IMR-90 (cell line): ENCODE data around the gene MAPK11. TPM values are rescaled to one million over a fixed set of nuclear protein-coding genes. Genes with fewer than 3 reads are reported as not detected.

ENCODE experiments used
- ATAC-seq: fragments of 200-7000 bp; cut with Tn5 transposase; 2 replicates; pipeline ENCODE4 v1.9.1; 2020; ENCODE audit warnings: low read depth, mild to moderate bottlenecking, moderate library complexity
- BruUV-seq: library from RNA; stranded (reverse); fragments of 400-500 nt; replicated peaks from 2 replicates; lab custom pipeline; 2021; lab: Mats Ljungman, UMichigan
- CTCF ChIA-PET: fragments of 300-600 bp; formaldehyde crosslinking; extraction: SDS; loops from one replicate; lab custom pipeline; 2021; ENCODE audit warnings: antibody characterized with exemption; lab: Yijun Ruan, JAX
- POLR2A ChIA-PET: fragments of 300-600 bp; sonication (Branson Sonifier 250); formaldehyde crosslinking; loops from one replicate; lab custom pipeline; 2022; ENCODE audit warnings: antibody characterized with exemption; ENCODE audit not compliant: unreplicated experiment; lab: Charles Lee
- DNase-seq: peaks from one replicate; pipeline ENCODE4 v3.0.0; 2013
- H2AFZ ChIP-seq: replicated peaks from 2 replicates; pipeline ENCODE3; 2013; ENCODE audit warnings: low read length, mild to moderate bottlenecking; ENCODE audit not compliant: poor library complexity
- H2AK5ac ChIP-seq: 2 replicates; pipeline ENCODE4 v1.6.1; 2013; ENCODE audit warnings: low read depth, low read length, inconsistent platforms
- H2AK9ac ChIP-seq: replicated peaks from 2 replicates; pipeline ENCODE3; 2013; ENCODE audit warnings: mild to moderate bottlenecking, low read depth, low read length, moderate library complexity; ENCODE audit not compliant: poor library complexity
- H2BK120ac ChIP-seq: 2 replicates; pipeline ENCODE4 v1.6.1; 2013; ENCODE audit warnings: low read depth, low read length, inconsistent platforms
- H2BK15ac ChIP-seq: 3 replicates; pipeline ENCODE4 v1.6.1; 2013; ENCODE audit warnings: low read depth, low read length, inconsistent platforms
- H2BK20ac ChIP-seq: 2 replicates; pipeline ENCODE4 v1.6.1; 2013; ENCODE audit warnings: low read depth, mild to moderate bottlenecking, inconsistent platforms, low read length, moderate library complexity
- H2BK5ac ChIP-seq: 2 replicates; pipeline ENCODE4 v1.6.1; 2013; ENCODE audit warnings: mild to moderate bottlenecking, low read depth, low read length, inconsistent platforms; ENCODE audit not compliant: poor library complexity, severe bottlenecking
- H3K14ac ChIP-seq: replicated peaks from 2 replicates; pipeline ENCODE4 v1.6.1; 2013; ENCODE audit warnings: low read depth, low read length, inconsistent platforms
- H3K18ac ChIP-seq: 2 replicates; pipeline ENCODE4 v1.6.1; 2013; ENCODE audit warnings: low read depth, low read length, control low read depth
- H3K23ac ChIP-seq: 2 replicates; pipeline ENCODE4 v1.6.1; 2013; ENCODE audit warnings: low read depth, low read length, inconsistent platforms
- H3K27ac ChIP-seq: 2 replicates; pipeline ENCODE4 v1.5.1; 2013; ENCODE audit warnings: mild to moderate bottlenecking, control low read depth, low read length; ENCODE audit not compliant: insufficient read depth
- H3K27me3 ChIP-seq: 2 replicates; pipeline ENCODE4 v1.6.1; 2013; ENCODE audit warnings: low read length; ENCODE audit not compliant: control insufficient read depth, insufficient read depth
- H3K36me3 ChIP-seq: 2 replicates; pipeline ENCODE4 v1.6.1; 2013; ENCODE audit warnings: low read length, mixed read lengths; ENCODE audit not compliant: control insufficient read depth, insufficient read depth
- H3K4ac ChIP-seq: 2 replicates; pipeline ENCODE4 v1.6.1; 2013; ENCODE audit warnings: low read depth, low read length, inconsistent platforms
- H3K4me1 ChIP-seq: 2 replicates; pipeline ENCODE4 v1.6.1; 2013; ENCODE audit warnings: low read length, mixed read lengths; ENCODE audit not compliant: control insufficient read depth, insufficient read depth
- H3K4me2 ChIP-seq: 2 replicates; pipeline ENCODE4 v1.6.1; 2013; ENCODE audit warnings: low read depth, mild to moderate bottlenecking, control low read depth, low read length, moderate library complexity
- H3K4me3 ChIP-seq: 2 replicates; pipeline ENCODE4 v1.5.1; 2013; ENCODE audit warnings: low read depth, mild to moderate bottlenecking, control low read depth, low read length, moderate library complexity; ENCODE audit not compliant: insufficient read depth
- H3K56ac ChIP-seq: 2 replicates; pipeline ENCODE4 v1.6.1; 2013; ENCODE audit warnings: low read length, inconsistent platforms; ENCODE audit not compliant: insufficient read depth; ENCODE audit errors: extremely low read depth
- H3K79me1 ChIP-seq, 2 experiments: 2 replicates each; pipeline ENCODE4 v1.6.1; 2013; ENCODE audit warnings: low read length in 2 of 2, inconsistent platforms in 1 of 2, low read depth in 1 of 2
- H3K9ac ChIP-seq: 2 replicates; pipeline ENCODE4 v1.6.1; 2013; ENCODE audit warnings: low read depth, low read length, control low read depth
- H3K9me1 ChIP-seq: 2 replicates; pipeline ENCODE4 v1.6.1; 2013; ENCODE audit warnings: low read length, inconsistent platforms; ENCODE audit not compliant: insufficient read depth
- H3K9me3 ChIP-seq: 2 replicates; pipeline ENCODE4 v1.6.1; 2013; ENCODE audit warnings: low read length; ENCODE audit not compliant: control insufficient read depth, insufficient read depth
- H4K20me1 ChIP-seq: 2 replicates; pipeline ENCODE4 v1.6.1; 2013; ENCODE audit warnings: low read length, inconsistent platforms; ENCODE audit not compliant: insufficient read depth
- H4K5ac ChIP-seq: 2 replicates; pipeline ENCODE4 v1.6.1; 2013; ENCODE audit warnings: mild to moderate bottlenecking, low read depth, low read length, control low read depth
- H4K8ac ChIP-seq, 2 experiments: 2 replicates each; pipeline ENCODE4 v1.6.1; 2013; ENCODE audit warnings: low read depth in 2 of 2, low read length in 2 of 2, control low read depth in 1 of 2, inconsistent platforms in 1 of 2
- H4K91ac ChIP-seq: 2 replicates; pipeline ENCODE4 v1.6.1; 2013; ENCODE audit warnings: low read depth, low read length, inconsistent platforms; ENCODE audit not compliant: insufficient read depth
- MAZ ChIP-seq: IDR thresholded peaks from 2 replicates; pipeline ENCODE4 v1.6.1; 2012; ENCODE audit warnings: low read depth, mild to moderate bottlenecking, low read length, improper control_type of control experiment, moderate library complexity, borderline replicate concordance
- MXI1 ChIP-seq: IDR thresholded peaks from 2 replicates; pipeline ENCODE4 v1.6.1; 2012; ENCODE audit warnings: low read depth, mild to moderate bottlenecking, low read length, moderate library complexity, borderline replicate concordance
- POLR2A ChIP-seq: IDR thresholded peaks from 2 replicates; pipeline ENCODE4 v1.6.1; 2012; ENCODE audit warnings: mild to moderate bottlenecking, low read depth, low read length
- RAD21 ChIP-seq: IDR thresholded peaks from 2 replicates; pipeline ENCODE4 v1.6.1; 2012; ENCODE audit warnings: low read length, improper control_type of control experiment
- USF2 ChIP-seq: fragments of 150-350 bp; IDR thresholded peaks from 2 replicates; pipeline ENCODE4 v1.6.1; 2017; ENCODE audit warnings: mild to moderate bottlenecking, antibody characterized with exemption, low read length, low read depth
- WGBS, 2 experiments: methylation state at CpG; one replicate each; pipeline versions ENCODE4 v1.1.5 to v1.1.7; 2013; ENCODE audit warnings: missing lambda C conversion rate in 2 of 2; ENCODE audit not compliant: insufficient read length in 1 of 2; ENCODE audit errors: extremely low coverage in 2 of 2; 5-methylcytosine and 5-hydroxymethylcytosine counted together
- dilution Hi-C: fragments of 300-500 bp; cut with HindIII; formaldehyde crosslinking; loops from one replicate; pipeline ENCODE4 v1.14.3; 2018; ENCODE audit warnings: low sequenced_read_pairs; ENCODE audit not compliant: unreplicated experiment
- in situ Hi-C: fragments of 300-500 bp; cut with MboI; formaldehyde crosslinking; loops from 3 replicates; pipeline ENCODE4 v1.14.3; 2019; ENCODE audit warnings: low sequenced_read_pairs, inconsistent platforms, mixed read lengths
- intact Hi-C: fragments of 100-400 bp; cut with micrococcal nuclease; formaldehyde crosslinking; loops from 2 replicates; pipeline ENCODE4 v1.10.0; 2022
- polyA plus RNA-seq, 3 experiments: library from polyadenylated mRNA; depleted of rRNA; stranded (reverse); fragments of >200 nt; gene quantifications; 2 replicates each; pipeline ENCODE4 v1.2.3, GENCODE V29; 2012; ENCODE audit warnings: low replicate concordance in 1 of 3
- total RNA-seq: library from RNA; depleted of rRNA; stranded (reverse); fragments of >200 nt; gene quantifications from 2 replicates; pipeline ENCODE4 v1.2.3, GENCODE V29; 2012

The MAPK11 gene
- total and polyA plus RNA-seq, 2 of the 4 experiments (the other 2 are of a cell fraction), result 8.1 to 14.4 TPM

- POLR2A ChIA-PET, result no interaction called here
- no TSS peak for BruUV-seq
- peaks cover 21% of the 10 kb centered on the region for H3K9me1 ChIP-seq
- H3K4ac ChIP-seq, result peak within 1 kb of the TSS; percentile 95
- in situ Hi-C loops, result no loop called here
- H4K5ac ChIP-seq, result peak within 1 kb of the TSS; percentile 65
- peaks cover 16% of the 10 kb centered on the region; the same call in 1 of the 2 replicates for H3K36me3 ChIP-seq
- dilution Hi-C loops, result no loop called here
- WGBS, 2 experiments, result 1% methylated on average over 42 of the region's 105 CpGs; no CpG with 5 or more reads in 1 of the 2 experiments
- H2AK5ac ChIP-seq, result peak within 1 kb of the TSS; percentile 93
- H2BK120ac ChIP-seq, result peak within 1 kb of the TSS; percentile 89
- peak within 1 kb of the TSS; percentile 94; the same call in 2 of the 3 replicates for H2BK15ac ChIP-seq
- H3K4me1 ChIP-seq, result peaks cover 48% of the 10 kb centered on the region
- TF ChIP-seq POLR2A (peak; percentile 69), MXI1 (peak; percentile 42; the same call in 1 of the 2 replicates), RAD21 (no peak), USF2 (no peak), MAZ (peak; percentile 93)
- peak within 1 kb of the TSS; percentile 97 for H3K4me3 ChIP-seq
- peak within 1 kb of the TSS; percentile 86 for H3K23ac ChIP-seq
- H2AK9ac ChIP-seq, result peak within 1 kb of the TSS; percentile 95
- H3K79me1 ChIP-seq, result peaks cover 0 to 39% of the 10 kb centered on the region in 2 experiments; a peak in 2 of 4 replicates
- H3K56ac ChIP-seq, result peak within 1 kb of the TSS; percentile 8; the same call in 1 of the 2 replicates
- H3K27me3 ChIP-seq, result no peaks in the 10 kb centered on the region
- peak within 1 kb of the TSS; percentile 96 for H3K27ac ChIP-seq
- CTCF ChIA-PET, result no interaction called here
- peak within 1 kb of the TSS; percentile 82 for H2AFZ ChIP-seq
- peak within 1 kb of the TSS; percentile 94 for H2BK5ac ChIP-seq
- DNase-seq (peak; percentile 80), ATAC-seq (peak; percentile 61)
- peak within 1 kb of the TSS; percentile 95 for H3K9ac ChIP-seq
- H3K14ac ChIP-seq, result peak within 1 kb of the TSS; percentile 98
- peak within 1 kb of the TSS; percentile 94 for H4K91ac ChIP-seq
- H3K18ac ChIP-seq, result peak within 1 kb of the TSS; percentile 86; the same call in 1 of the 2 replicates
- peak within 1 kb of the TSS; percentile 85 for H3K4me2 ChIP-seq
- peak within 1 kb of the TSS; percentile 93 to 94 for H4K8ac ChIP-seq
- no peaks in the 10 kb centered on the region for H3K9me3 ChIP-seq
- peak within 1 kb of the TSS; percentile 59 for H2BK20ac ChIP-seq
- intact Hi-C loops, result loop anchor here (2.0 to 5.0 kb wide), 3 partner anchors 14 to 35 kb away; partner anchors contain the start of genes DENND6B and MAPK11
- peaks cover 43% of the 10 kb centered on the region for H4K20me1 ChIP-seq
These were observed 36.9 kb upstream of the MAPK11 start, which contains the start of gene PLXNB2 for GRCh38 chr22:50306753-50307749. PLXNB2 (minus strand) TSS chr22:50307646; CDS start chr22:50290584, 17,062 bp downstream.
